ENCODE results near the gene PAX7.

PAX7 gene

GRCh38 chr1:18640228-18641004, 9.8 kb downstream of the PAX7 start:
- no peak for DNase-seq (ENCODE audit: low read depth in 2 of 2)

- no peak for DNase-seq (ENCODE audit: low read depth in 2 of 2)
Measured at GRCh38 chr1:18641005-18641941, 10.6 kb downstream of the PAX7 start.

GRCh38 chr1:18642278-18643095, 11.8 kb downstream of the PAX7 start:
- DNase-seq (ENCODE audit: low read depth in 2 of 2), result no peak

- no peak for DNase-seq (ENCODE audit: low read depth in 2 of 2)
Measured at GRCh38 chr1:18643154-18644012, 12.7 kb downstream of the PAX7 start.

- DNase-seq (ENCODE audit: low read depth in 2 of 2), result no peak
Measured at GRCh38 chr1:18644013-18644399, 13.4 kb downstream of the PAX7 start.

GRCh38 chr1:18644446-18644845, 13.8 kb downstream of the PAX7 start:
- DNase-seq (ENCODE audit: low read depth in 2 of 2), result no peak

- DNase-seq (ENCODE audit: low read depth in 2 of 2), result no peak
Measured at GRCh38 chr1:18644973-18645746, 14.5 kb downstream of the PAX7 start.

GRCh38 chr1:18645747-18646090, 15.1 kb downstream of the PAX7 start:
- no peak for DNase-seq (ENCODE audit: low read depth in 2 of 2)

GRCh38 chr1:18646091-18646785, 15.6 kb downstream of the PAX7 start:
- DNase-seq (ENCODE audit: low read depth in 2 of 2), result no peak

- DNase-seq (ENCODE audit: low read depth in 2 of 2), result no peak
Measured at GRCh38 chr1:18646786-18647410, 16.3 kb downstream of the PAX7 start.

- no peak for DNase-seq (ENCODE audit: low read depth in 2 of 2)
Measured at GRCh38 chr1:18647681-18648214, 17.1 kb downstream of the PAX7 start.

GRCh38 chr1:18649693-18650370, 19.2 kb downstream of the PAX7 start:
- DNase-seq (ENCODE audit: low read depth in 2 of 2), result no peak

GRCh38 chr1:18651713-18652112, 21.1 kb downstream of the PAX7 start:
- no peak for DNase-seq (ENCODE audit: low read depth in 2 of 2)

GRCh38 chr1:18652791-18653190, 22.1 kb downstream of the PAX7 start:
- DNase-seq (ENCODE audit: low read depth in 2 of 2), result no peak

- no peak for DNase-seq (ENCODE audit: low read depth in 2 of 2)
Measured at GRCh38 chr1:18653367-18653766, 22.7 kb downstream of the PAX7 start.

- DNase-seq (ENCODE audit: low read depth in 2 of 2), result no peak
Measured at GRCh38 chr1:18653916-18654315, 23.3 kb downstream of the PAX7 start.

GRCh38 chr1:18654599-18654998, 24.0 kb downstream of the PAX7 start:
- DNase-seq (ENCODE audit: low read depth in 2 of 2), result no peak

- DNase-seq (ENCODE audit: low read depth in 2 of 2), result no peak
Measured at GRCh38 chr1:18657506-18658201, 27.0 kb downstream of the PAX7 start.
